ENCODE data around the gene DUSP23. TPM values are rescaled to one million over a fixed set of nuclear protein-coding genes. Genes with fewer than 3 reads are reported as not detected.

DUSP23 gene
- total RNA-seq, 1 experiment from 2014 or later = 20.4 TPM

DNA sequence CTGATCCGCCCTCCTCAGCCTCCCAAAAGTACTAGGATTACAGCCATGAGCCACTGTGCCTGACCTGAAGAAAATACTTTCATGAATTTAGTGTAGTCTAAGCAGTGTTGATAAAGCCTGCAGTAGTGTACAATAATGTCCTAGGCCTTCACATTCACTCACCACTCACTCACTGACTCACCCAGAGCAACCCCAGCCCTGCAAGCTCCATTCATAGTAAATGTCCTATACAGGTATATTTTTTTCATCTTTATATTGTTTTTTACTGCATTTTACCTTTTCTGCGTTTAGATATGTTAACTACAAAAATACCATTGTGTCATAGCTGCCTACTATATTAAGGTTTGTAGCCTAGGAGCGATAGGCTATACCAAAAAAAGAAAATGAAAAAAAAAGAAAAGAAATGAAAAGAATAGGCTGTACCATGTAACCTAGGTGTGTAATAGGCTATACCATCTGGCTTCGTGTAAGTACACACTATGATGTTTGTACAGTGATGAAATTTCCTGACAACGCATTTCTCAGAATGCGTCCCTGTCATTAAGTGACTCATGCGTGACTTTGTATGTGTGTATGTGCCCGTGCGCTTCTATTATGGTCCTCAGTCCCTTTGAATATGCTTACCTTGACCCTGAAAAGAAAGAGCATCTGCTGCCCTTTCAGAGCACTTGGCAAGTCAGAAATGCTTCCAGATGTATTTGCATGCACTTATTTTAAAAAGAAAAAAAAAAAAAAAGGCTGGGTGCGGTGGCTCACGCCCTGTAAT, 36.7 kb downstream of the DUSP23 start:
- intact Hi-C loops (cut with micrococcal nuclease) = loop anchor here (1.0 to 2.0 kb wide), 3 partner anchors 19 to 63 kb away; no protein-coding TSS in a partner anchor
- ATAC-seq (peak; percentile 98), DNase-seq (peak; percentile 98)
- H3K27me3 ChIP-seq (ENCODE audit: low read length) = no peaks in the 10 kb centered on the region
- BruUV-seq (replicated peaks) = no TSS peak
- no peaks in the 10 kb centered on the region for H3K79me2 ChIP-seq (ENCODE audit: low read length)
- H3K4me3 ChIP-seq (ENCODE audit: low read length) = no peak overlapping the region
- H3K4me2 ChIP-seq (ENCODE audit: low read length) = peak overlapping the region; percentile 15
- ChIA-PET POLR2A (ENCODE audit: unreplicated experiment) (no interaction called here), CTCF (interaction anchor here (0.6 kb wide), 1 partner anchor 588 kb away, joined by 4 read pairs; no protein-coding TSS in a partner anchor)
- H3K9ac ChIP-seq (ENCODE audit: low read length) = peak overlapping the region; percentile 4; the same call in 1 of the 2 replicates
- no peaks in the 10 kb centered on the region for H3K9me3 ChIP-seq (ENCODE audit: low read length)
- H3K4me1 ChIP-seq (ENCODE audit: insufficient read depth, low read length) = peaks cover 15% of the 10 kb centered on the region
- H3F3A ChIP-seq (ENCODE audit: low read length, unreplicated experiment) = peaks cover 8% of the 10 kb centered on the region
- peak overlapping the region; percentile 74 for H3K27ac ChIP-seq (ENCODE audit: low read length)
- H4K20me1 ChIP-seq (ENCODE audit: low read length) = no peaks in the 10 kb centered on the region
- no peaks in the 10 kb centered on the region for H3K36me3 ChIP-seq (ENCODE audit: low read depth, low read length)
- H2AFZ ChIP-seq (ENCODE audit: low read length) = no peak overlapping the region
- H3K9me2 ChIP-seq (replicated peaks; ENCODE audit: low read length) = no peaks in the 10 kb centered on the region
- no peak for TF ChIP-seq EZH2 (IDR thresholded peaks at IDR 0.05; ENCODE audit: low read length, unreplicated experiment)
- TF ChIP-seq EZH2phosphoT487 (IDR thresholded peaks at IDR 0.05; ENCODE audit: borderline replicate concordance, low read length) = no peak
- TF ChIP-seq, protein P1, sequence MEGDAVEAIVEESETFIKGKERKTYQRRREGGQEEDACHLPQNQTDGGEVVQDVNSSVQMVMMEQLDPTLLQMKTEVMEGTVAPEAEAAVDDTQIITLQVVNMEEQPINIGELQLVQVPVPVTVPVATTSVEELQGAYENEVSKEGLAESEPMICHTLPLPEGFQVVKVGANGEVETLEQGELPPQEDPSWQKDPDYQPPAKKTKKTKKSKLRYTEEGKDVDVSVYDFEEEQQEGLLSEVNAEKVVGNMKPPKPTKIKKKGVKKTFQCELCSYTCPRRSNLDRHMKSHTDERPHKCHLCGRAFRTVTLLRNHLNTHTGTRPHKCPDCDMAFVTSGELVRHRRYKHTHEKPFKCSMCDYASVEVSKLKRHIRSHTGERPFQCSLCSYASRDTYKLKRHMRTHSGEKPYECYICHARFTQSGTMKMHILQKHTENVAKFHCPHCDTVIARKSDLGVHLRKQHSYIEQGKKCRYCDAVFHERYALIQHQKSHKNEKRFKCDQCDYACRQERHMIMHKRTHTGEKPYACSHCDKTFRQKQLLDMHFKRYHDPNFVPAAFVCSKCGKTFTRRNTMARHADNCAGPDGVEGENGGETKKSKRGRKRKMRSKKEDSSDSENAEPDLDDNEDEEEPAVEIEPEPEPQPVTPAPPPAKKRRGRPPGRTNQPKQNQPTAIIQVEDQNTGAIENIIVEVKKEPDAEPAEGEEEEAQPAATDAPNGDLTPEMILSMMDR (conservative IDR thresholded peaks at IDR 0.05; ENCODE audit: low read depth, low read length) = no peak

DNA sequence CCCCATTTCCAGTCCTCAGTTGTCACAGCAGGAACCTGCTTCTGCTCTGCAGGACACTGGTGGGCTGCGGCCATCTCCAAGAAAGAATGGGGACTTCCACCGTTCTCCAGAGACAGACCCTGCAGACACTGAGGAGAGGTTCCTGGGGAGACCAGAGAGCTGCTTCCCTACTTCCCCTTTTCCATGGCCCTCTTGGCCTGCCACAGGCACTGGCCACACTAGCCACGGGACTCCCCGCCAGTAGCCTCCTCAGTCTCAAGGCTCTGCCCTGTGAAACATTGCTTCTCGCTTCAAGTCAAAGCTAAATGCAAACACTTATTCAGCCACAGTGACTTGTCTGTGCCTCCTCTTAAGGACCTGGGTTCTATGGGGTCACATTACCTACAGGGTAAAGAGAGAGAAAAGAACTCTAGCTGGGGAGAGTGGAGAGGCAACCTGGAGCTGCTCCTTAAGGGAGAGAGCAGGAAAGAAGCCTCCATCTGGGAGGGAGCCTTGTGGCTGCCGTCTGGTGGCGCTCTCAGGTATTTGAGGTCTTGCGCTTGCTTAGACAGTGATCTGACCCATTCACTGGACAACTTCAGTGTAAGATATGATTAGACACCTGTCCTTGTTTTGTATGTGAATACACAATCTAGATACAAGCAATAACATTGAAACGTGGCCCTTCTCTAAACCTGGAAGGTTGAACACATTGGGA, 40.6 kb downstream of the DUSP23 start:
- H3K27me3 ChIP-seq (ENCODE audit: low read length) = no peaks in the 10 kb centered on the region
- ATAC-seq (no peak), DNase-seq (no peak)
- no peaks in the 10 kb centered on the region for H3K9me2 ChIP-seq (replicated peaks; ENCODE audit: low read length)
- intact Hi-C loops (cut with micrococcal nuclease) = no loop called here
- H3K4me2 ChIP-seq (ENCODE audit: low read length) = no peak overlapping the region
- H3K9me3 ChIP-seq (ENCODE audit: low read length) = no peaks in the 10 kb centered on the region
- peaks cover 15% of the 10 kb centered on the region for H3K4me1 ChIP-seq (ENCODE audit: insufficient read depth, low read length)
- TF ChIP-seq EZH2phosphoT487 (IDR thresholded peaks at IDR 0.05; ENCODE audit: borderline replicate concordance, low read length) (no peak), EZH2 (IDR thresholded peaks at IDR 0.05; ENCODE audit: low read length, unreplicated experiment) (no peak)
- TF ChIP-seq, protein P1 (conservative IDR thresholded peaks at IDR 0.05; ENCODE audit: low read depth, low read length) = no peak
- peaks cover 8% of the 10 kb centered on the region for H3F3A ChIP-seq (ENCODE audit: low read length, unreplicated experiment)
- no peaks in the 10 kb centered on the region for H3K36me3 ChIP-seq (ENCODE audit: low read depth, low read length)
- no peak overlapping the region for H3K4me3 ChIP-seq (ENCODE audit: low read length)
- H4K20me1 ChIP-seq (ENCODE audit: low read length) = no peaks in the 10 kb centered on the region
- H3K9ac ChIP-seq (ENCODE audit: low read length) = no peak overlapping the region
- H3K79me2 ChIP-seq (ENCODE audit: low read length) = no peaks in the 10 kb centered on the region
- ChIA-PET CTCF (no interaction called here), POLR2A (ENCODE audit: unreplicated experiment) (no interaction called here)
- no peak overlapping the region for H3K27ac ChIP-seq (ENCODE audit: low read length)
- no TSS peak for BruUV-seq (replicated peaks)
- no peak overlapping the region for H2AFZ ChIP-seq (ENCODE audit: low read length)

Data from PC-3 (cell line).